Fibroblast of gingiva (primary cell): ENCODE data around the gene OTOG.

ENCODE experiments used
- DNase-seq: peaks from one replicate; pipeline ENCODE4 v3.0.0-alpha.2; 2011; ENCODE audit warnings: low read depth

Gene OTOG

DNA sequence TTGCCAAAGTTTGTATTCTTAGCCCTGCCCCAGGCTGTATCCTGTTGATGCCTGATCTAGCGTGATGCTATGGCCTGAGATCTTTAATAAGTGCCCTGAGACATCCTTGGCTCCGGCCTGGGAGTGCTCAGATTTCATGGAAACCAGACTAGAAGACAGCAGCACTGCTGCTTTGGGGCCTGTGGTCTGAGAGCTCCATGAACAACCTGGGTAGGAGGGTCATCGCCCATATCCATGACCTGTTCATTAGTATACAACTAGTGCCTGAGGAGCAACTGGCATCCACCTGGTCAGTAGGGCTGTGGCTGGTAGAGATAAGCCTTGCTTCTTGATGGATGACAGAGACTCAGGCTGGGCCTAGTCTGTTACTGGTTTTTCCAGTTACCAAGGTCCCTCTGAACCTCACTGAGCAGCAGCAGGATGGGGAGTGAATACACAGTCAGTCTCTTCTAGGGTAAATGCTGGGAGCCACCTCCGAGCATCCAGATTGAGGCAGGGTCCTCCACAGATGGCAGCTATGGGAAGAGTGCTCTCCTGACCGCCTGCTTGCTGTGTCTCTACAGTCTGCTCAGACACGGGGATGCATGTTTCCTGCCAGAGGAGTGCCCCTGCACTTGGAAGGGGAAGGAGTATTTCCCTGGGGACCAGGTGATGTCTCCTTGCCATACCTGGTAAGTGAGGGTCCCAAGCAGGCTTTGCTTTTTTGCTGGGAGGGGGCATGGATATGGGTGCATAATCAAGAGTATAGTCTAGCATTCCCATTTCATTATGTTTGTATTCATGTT, 39.0 kb downstream of the OTOG start:
- DNase-seq: no peak

DNA sequence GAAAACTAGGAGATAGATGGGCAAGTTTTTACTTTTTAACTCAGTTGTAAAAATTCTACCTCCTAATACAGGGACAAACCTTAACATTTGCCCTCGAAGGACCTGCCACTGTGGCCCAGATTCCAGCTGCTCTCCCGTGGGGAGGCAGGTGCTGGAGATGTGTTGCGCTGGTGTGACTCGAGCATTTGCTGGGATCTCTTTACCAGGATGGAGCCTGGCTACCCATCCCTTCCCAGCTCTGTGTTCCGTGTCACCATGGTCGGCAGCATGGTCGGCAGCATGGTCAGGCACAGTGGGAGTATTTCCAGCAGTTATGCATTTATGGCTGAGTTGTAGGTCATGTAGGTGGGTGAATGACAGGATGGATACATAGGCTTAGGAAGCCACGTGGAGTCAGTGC, 41.1 kb downstream of the OTOG start:
- no peak for DNase-seq

- no peak for DNase-seq
These were observed 41.7 kb downstream of the OTOG start for GRCh38 chr11:17588721-17589120.

- no peak for DNase-seq
These were observed 43.4 kb downstream of the OTOG start for GRCh38 chr11:17590463-17590862.

DNA sequence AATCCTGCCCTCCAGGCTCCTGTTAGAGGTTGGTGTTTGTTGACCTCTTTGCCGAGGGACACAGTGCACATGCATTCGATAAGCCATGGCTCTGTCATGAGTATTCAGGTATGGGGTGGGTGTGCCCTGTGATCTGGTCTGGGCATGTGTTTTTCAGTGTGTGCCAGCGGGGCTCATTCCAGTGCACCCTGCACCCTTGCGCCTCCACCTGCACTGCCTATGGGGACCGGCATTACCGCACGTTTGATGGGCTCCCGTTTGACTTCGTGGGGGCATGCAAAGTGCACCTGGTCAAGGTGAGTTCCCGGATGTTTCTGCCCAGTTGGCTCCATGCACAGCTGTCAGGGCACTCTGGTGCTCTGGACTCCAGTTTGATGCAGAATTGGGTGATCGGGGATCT, 44.2 kb downstream of the OTOG start:
- DNase-seq: no peak

- no peak for DNase-seq
These were observed 46.6 kb downstream of the OTOG start for GRCh38 chr11:17593466-17594245.

DNA sequence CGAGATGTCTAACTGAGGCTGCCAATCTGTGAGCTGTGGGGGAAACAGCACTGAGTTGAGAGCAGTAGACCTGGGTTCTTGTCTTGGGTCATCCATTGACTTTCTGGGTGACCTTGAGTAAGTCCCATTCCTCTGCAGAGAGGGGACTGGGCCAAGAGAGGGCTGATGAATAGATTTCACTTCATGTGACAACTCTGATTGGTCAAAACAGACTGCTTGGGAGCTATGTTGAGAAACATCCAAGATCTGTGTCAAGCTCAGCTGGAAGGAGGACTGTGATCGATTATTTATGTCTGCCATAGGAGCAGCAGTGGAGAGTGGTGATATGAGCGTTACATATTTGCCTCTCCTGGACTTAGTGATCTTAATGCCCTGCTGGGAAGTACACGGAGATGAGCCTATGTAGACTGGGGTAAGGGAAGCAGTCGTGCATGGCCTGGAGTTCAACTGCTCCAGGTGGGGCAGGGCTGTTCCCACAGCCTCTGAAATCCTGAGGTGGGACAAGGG, 47.7 kb downstream of the OTOG start:
- no peak for DNase-seq

DNA sequence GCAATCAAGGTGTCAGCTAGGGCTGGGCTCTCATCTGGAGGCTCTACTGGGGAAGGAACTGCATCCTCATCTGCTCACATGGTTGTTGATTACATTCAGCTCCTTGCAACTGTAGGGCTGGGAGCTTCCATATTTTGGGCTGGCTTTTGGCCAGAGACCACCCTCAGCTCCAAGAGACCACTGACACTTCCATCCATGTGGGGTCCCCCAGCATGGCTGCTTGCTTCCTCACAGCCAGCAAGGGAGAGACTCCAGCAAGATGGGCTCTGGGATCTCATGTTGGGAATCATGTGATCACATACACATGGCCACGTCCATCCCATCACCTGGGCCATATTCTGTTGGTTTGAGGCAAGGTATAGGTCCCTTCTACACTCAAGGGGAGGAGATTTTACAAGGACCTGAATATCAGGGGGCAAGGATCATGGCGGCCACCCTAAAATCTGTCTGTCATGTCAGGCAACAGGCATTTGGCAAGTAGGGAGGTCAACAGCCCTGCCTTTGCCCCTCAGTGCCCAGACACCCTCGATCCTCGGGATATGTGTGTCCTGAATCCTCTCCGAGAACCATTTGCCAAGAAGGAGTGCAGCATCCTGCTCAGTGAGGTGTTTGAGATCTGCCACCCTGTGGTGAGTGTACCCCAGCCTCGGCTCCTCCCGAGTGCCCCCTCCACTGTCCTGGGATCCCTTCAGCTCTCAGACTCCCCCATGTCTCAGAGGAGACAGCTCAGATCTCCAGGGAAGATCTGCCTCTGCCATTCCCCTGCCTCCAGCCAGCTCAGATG, 48.7 kb downstream of the OTOG start:
- no peak for DNase-seq

DNA sequence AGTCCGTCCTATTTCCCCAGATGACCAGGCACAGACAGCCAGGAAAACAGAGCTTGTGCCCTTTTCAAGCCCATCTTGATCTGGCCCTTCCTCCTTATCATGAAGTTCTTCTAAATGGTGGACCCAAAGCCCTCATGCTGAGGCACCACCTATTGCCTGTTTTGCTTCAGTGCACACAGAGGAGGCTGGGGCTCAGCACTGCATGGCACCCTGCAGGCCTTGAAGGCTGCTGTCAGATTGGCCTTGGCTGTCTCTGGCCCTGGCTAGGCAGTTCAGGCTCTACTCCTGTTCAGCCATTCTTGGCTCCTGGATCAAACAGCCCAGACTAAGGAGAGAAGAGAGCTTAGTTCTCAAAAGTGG, 49.2 kb downstream of the OTOG start:
- DNase-seq: no peak

DNA sequence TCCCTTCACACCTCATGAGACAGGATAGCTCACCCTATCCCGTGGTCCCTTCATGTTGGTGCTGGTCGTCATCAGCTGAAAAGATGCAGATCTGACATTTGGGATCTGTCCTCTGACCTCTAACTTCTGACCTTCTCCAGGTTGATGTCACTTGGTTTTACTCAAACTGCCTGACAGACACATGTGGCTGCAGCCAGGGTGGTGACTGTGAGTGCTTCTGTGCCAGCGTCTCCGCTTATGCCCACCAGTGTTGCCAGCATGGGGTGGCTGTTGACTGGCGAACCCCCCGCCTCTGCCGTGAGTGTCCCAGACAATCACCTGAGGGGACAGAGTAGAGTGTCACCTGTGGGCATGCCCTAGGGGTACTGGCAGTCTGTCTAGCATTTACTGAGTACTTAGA, 49.7 kb downstream of the OTOG start:
- DNase-seq: no peak

GRCh38 chr11:17597770-17598169, 50.7 kb downstream of the OTOG start:
- no peak for DNase-seq

GRCh38 chr11:17598700-17599459, 51.8 kb downstream of the OTOG start:
- peak; percentile 41 for DNase-seq

- DNase-seq: no peak
These were observed 52.4 kb downstream of the OTOG start for GRCh38 chr11:17599460-17599925.

- no peak for DNase-seq
These were observed 53.5 kb downstream of the OTOG start for GRCh38 chr11:17600316-17601255.

- DNase-seq: no peak
These were observed 54.2 kb downstream of the OTOG start for GRCh38 chr11:17601256-17601671.

DNA sequence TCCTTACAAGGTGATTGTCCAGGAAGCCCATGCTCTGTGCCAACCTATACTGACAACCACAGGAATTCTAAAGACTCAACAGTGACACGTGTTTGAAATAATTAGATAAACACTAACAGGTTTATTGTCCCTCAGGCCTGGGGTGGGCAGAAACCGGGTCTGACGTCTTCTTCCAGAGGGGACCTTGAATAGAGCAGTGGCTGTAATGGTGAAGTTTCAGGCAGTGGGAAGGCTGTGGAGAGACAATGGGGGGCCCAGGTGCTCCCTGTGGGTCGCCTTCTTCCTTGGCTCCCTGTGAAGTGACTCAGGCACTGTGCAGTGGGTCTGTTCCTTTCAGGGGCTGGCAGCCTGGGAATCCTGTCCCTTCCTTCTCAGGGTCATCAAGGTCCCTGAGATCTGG, 54.6 kb downstream of the OTOG start:
- no peak for DNase-seq

GRCh38 chr11:17602105-17603001, 55.3 kb downstream of the OTOG start:
- no peak for DNase-seq

DNA sequence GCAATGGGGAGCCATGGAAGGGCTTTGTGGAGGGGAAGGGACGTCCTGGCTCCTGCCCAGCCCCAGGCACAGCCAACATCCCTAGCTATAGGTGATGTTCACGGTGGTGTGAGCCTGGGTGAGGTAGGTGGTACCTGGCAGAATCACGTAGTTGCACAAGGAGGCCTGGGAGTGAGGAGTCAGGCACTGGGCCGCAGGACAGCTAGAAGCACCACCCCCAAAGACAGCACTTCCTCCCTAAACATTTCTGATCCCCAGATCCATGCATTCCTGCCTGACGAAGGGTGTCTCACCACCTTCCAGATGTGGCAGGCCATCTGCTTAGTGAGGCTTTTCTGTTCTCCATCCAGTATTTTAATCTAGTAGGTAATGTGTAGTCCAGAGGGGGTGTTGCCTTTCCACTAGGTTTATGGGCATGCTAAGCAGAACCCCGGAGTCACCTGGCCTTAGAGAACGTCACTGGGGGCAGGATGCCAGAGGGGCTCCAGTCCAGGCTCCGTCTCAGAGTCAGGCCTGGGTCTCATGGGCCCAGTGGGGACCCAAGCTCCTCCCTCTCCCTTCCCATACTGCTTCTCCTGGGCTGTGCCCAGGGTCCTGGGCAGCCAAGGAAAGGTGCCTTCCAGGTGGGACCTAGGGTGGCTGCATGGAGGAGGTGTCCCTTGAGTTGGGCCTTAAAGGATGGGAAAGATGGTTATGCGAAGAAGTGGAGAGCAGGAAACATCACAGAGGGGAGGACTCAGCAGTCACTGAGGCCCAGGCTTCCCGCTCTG, 56.2 kb downstream of the OTOG start:
- no peak for DNase-seq
